GM21390 (cell line): ENCODE results near the gene TMEM182.

Source experiments
- ATAC-seq: cut with Tn5 transposase; IDR thresholded peaks from one replicate; pipeline ENCODE4 v1.9.1; 2021; ENCODE audit not compliant: unreplicated experiment

The TMEM182 gene

GRCh38 chr2:102801098-102801718, 39.4 kb downstream of the TMEM182 start:
- ATAC-seq = no peak

- ATAC-seq = no peak
Measured at GRCh38 chr2:102801858-102802699, 40.2 kb downstream of the TMEM182 start.

DNA sequence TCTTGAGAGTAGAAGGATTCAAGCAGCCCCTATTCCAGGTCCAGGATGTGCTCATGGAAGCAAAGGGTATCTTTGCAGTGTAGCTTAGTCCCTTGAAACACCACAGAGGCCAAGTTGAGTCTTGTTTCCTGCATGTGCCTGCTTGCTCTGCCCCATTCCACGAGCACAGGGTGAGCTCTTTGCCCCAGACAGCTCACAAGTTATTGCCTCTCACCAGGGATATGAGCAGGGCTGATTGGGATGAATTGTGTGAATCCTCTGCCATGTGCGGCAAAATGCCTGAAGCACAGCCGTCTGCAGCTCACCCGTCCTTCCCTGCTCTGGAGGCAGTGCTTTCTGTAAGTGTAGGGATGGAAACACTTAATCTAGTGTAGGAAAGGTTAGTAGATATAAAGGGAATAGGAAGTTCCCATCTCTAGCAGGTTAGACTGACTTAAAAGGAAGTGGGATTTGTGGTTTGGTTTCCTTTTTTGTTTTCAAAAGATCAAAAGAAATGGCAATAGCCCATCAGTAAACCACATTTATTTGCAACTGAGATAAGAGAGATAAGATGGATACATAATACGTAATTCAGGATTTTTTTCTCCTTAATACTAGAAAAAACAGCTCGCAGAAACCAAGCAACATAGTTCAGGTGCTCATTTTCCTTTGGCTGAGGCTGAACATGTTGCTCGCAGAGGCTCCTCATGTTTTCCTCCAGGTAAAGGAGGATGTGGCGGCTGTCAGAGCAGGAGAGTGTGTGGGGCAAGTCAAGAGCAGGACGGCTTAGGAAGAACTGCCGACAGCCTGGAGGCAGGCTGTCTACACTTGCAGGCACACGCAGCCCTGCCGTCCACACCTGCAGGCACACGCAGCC, 41.4 kb downstream of the TMEM182 start:
- ATAC-seq = no peak

- ATAC-seq = no peak
Measured at GRCh38 chr2:102803897-102804217, 42.0 kb downstream of the TMEM182 start.

- ATAC-seq = peak; percentile 93
Measured at GRCh38 chr2:102806250-102806837, 44.5 kb downstream of the TMEM182 start.

- ATAC-seq = no peak
Measured at GRCh38 chr2:102809291-102810189, 47.7 kb downstream of the TMEM182 start.

- no peak for ATAC-seq
Measured at GRCh38 chr2:102815285-102815684, 53.5 kb downstream of the TMEM182 start.

DNA sequence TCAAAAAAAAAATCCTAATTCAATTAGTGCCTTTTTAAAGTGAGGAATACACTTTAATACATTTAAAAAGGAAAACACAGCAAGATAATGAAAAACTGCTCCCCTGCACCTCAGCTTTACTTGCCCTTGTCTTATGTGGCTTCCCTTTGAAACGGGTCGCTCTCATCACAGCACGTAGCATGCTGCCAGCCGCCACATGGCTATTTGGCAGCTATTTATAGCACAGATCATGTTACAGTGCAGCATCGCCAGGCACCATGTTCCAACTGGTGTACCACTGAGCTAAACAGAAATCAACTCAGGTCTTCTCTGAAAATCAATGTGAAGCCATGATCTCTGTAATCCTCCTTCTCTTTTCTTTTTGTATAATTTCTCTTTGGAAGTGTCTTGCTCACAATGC, 65.1 kb downstream of the TMEM182 start:
- ATAC-seq = no peak

GRCh38 chr2:102832789-102833188, 71.0 kb downstream of the TMEM182 start:
- no peak for ATAC-seq

DNA sequence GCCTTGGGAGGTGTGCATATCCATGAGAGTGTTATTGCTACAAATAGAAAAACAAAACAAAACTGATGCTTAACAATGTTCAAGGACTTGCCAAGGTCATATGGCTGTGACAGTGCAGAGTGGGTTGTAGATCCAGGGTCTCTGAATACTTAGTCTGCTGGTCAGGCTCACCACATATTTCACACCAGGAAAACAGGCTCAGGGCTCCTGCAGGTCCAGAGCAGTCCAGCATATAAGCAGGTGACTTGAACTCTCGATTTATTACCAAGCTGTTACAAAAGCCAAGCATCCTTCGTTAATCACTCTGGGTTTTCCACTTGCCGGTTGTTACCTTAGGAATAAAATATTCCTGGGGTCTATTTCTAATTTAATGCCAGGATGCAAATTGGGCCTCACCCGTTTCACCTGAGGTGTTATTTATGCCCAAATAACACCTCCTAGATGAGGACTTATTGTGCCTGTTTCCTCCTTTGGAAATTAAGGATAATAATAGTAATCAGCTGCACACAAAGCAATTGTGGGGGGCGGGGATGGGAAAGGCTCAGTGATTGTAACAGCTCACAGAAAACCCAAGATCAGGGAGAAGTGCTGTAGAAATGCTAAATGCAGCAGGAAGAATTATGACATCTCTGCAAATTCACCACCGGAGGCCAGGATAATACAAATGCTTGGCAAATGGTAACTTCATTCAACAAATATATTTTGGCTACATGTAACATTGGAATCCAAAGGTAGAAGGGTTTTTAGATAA, 72.9 kb downstream of the TMEM182 start:
- no peak for ATAC-seq

DNA sequence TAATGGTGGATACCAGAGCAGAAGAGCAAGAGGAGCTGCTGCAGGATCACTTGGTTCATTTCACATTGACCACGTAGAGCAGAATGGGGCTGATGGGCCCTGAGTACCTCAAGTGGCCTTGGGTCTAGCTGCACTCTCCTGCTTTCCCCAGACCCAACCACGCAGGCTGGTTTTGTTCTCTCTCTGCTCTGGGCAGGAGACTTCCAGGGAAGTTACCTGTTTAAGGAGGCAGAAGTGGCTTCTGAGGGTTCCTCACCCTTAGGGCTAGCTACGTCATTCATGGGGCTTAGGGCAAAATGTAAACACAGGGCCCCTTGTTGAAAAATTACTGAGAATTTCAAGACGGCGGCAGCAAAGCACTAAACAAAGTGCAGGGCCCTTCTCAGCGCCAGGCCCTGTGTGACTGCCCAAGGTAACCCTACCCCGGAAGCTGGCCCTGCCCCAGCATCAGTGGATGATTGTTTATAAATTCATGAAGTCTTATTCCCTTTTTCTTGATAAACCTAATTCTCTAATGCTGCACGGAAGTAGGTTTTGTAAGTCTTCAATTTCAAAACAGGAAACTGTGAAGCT, 75.9 kb downstream of the TMEM182 start:
- ATAC-seq = no peak

GRCh38 chr2:102839668-102840388, 78.0 kb downstream of the TMEM182 start:
- no peak for ATAC-seq

GRCh38 chr2:102841107-102841840, 79.4 kb downstream of the TMEM182 start:
- peak; percentile 70 for ATAC-seq

DNA sequence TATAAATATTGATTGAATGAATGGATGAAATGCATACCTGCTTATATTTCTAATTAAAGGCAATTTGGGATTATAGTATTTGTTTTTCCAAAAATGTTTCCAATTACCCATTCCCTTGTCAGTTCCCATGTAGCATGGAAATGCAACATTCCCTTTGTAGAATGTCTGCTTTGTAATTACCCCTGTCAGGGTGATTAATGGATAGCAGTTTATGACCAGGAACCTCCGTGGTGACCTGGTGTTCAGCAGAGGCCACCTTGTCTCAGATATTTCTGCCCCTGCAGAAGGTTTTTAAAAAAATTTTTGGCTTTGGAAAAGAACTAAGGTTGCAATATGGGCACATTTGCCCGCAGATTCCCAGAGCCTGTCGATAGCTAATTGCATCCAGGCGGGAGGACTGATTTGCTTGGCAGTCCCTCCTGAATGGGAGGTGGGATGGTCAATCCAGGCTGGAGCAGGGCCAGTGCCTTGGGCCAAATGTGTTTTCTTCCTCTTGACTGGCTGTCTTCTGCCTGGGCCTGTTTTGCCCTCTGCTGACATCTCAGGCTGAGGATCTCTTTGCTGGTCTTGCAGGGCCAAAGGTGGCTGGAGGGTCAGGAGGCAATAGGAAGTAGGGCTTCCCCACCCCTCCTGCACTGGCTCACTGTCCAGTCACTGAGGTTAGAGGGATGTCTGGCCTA, 82.1 kb downstream of the TMEM182 start:
- ATAC-seq = no peak

DNA sequence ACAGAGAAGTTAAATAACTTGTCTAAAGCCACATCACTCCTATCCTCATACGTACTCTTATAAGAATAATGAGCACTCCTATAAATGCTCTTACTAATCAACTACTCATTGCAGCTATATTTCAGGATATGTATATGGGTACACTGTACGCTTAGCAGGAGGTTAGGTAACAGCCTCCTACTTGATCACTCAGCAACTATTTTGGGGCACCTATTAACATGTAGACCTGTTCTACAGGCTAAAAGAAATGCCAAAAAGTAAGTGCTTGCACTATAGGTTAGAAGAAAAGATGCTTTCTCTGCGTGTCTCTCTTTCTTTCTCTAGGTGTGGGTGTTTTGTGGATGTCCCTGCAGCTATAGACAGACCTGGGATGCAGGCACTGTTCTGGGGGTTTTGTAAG, 83.1 kb downstream of the TMEM182 start:
- no peak for ATAC-seq

DNA sequence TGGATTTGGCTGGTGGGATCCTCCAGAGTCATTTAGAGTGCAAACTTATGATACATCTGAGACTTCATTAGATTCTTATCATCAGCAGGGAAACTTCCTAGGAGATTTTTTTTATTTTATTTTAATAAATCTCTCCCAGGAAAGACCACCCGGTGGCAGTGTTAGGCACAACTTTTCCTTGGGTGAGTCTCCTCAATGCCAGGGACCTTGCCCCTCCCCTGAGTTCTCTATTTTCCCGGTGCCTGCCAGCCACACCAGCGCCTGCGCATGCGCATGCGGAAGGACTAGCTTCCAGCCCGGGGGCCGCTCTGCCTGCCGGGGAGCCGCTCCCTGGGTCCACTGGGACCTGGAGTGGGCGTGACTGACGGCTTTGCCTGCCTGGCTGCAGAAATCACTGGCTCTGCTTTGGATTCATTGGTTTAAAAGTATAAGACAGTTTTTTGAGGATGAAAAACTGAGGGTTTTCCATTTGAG, 86.6 kb downstream of the TMEM182 start:
- no peak for ATAC-seq

DNA sequence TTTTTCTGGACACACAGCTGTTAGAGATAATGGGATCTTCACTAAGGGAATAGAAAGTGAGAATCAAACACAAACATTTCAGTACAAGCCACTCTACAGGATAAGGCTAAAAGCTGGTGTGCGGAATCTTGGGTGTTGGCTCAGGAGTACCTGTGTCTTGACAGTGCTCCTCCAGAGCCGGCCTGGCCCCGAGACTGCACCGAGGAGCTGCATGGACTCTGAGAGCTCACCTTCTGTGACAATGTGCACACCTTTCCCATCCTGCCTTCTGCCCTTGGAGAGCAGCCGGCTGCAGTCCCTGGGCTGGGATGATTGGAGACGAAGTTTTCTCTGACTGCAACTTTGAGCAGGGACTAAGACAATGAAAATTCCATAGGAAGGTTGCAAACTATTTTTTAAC, 89.1 kb downstream of the TMEM182 start:
- ATAC-seq = no peak
